Smooth muscle cell (in vitro differentiated cells): ENCODE measurements around the gene TAS2R30. TPM values are rescaled to one million over a fixed set of nuclear protein-coding genes. Genes with fewer than 3 reads are reported as not detected.
A peak's percentile ranks its signal among the peaks of the same experiment; 100 is the strongest.

Source experiments
- DNase-seq: peaks from one replicate; lab custom pipeline; 2025; ENCODE audit not compliant: unreplicated experiment; lab: John Stamatoyannopoulos, UW
- H2AFZ ChIP-seq: fragments of 200-600 bp; sonication (generic); 2 replicates; pipeline ENCODE4 v1.6.0; 2016; ENCODE audit warnings: antibody characterized with exemption, low read depth, mild to moderate bottlenecking
- H3F3A ChIP-seq: fragments of 200-600 bp; sonication (generic); 2 replicates; pipeline ENCODE4 v1.6.0; 2017; ENCODE audit warnings: antibody characterized with exemption, low read depth
- H3K27ac ChIP-seq: fragments of 200-600 bp; sonication (generic); 2 replicates; pipeline ENCODE4 v1.5.1; 2016; ENCODE audit warnings: low read depth, mild to moderate bottlenecking
- H3K27me3 ChIP-seq: fragments of 200-600 bp; sonication (generic); 2 replicates; pipeline ENCODE4 v1.6.1; 2016; ENCODE audit warnings: low read depth, mild to moderate bottlenecking
- H3K36me3 ChIP-seq: fragments of 200-600 bp; sonication (generic); 2 replicates; pipeline ENCODE4 v1.5.1; 2016; ENCODE audit warnings: low read depth
- H3K4me1 ChIP-seq: fragments of 200-600 bp; sonication (generic); 2 replicates; pipeline ENCODE4 v1.5.1; 2016; ENCODE audit warnings: low read depth
- H3K4me2 ChIP-seq: fragments of 200-600 bp; sonication (generic); 2 replicates; pipeline ENCODE4 v1.6.0; 2016; ENCODE audit warnings: mild to moderate bottlenecking
- H3K4me3 ChIP-seq: fragments of 200-600 bp; sonication (generic); 2 replicates; pipeline ENCODE4 v1.5.1; 2016; ENCODE audit warnings: mild to moderate bottlenecking
- H3K79me2 ChIP-seq: fragments of 200-600 bp; sonication (generic); 2 replicates; pipeline ENCODE4 v1.6.0; 2016; ENCODE audit warnings: low read depth, mild to moderate bottlenecking
- H3K9ac ChIP-seq: fragments of 200-600 bp; sonication (generic); 2 replicates; pipeline ENCODE4 v1.6.0; 2016; ENCODE audit warnings: low read depth
- H3K9me3 ChIP-seq: fragments of 200-600 bp; sonication (generic); replicated peaks from 2 replicates; pipeline ENCODE4 v1.5.1; 2016; ENCODE audit warnings: low read depth
- H4K20me1 ChIP-seq: fragments of 200-600 bp; sonication (generic); 2 replicates; pipeline ENCODE4 v1.6.0; 2016; ENCODE audit warnings: low read depth
- CTCF ChIP-seq: fragments of 200-600 bp; sonication (generic); IDR thresholded peaks from 2 replicates; pipeline ENCODE4 v1.5.1; 2017; ENCODE audit warnings: borderline replicate concordance, mild to moderate bottlenecking, antibody characterized with exemption; ENCODE audit not compliant: insufficient read depth, poor library complexity, severe bottlenecking
- WGBS: methylation state at CpG from one replicate; pipeline ENCODE4 v1.1.7; 2016; ENCODE audit warnings: low lambda C conversion rate; 5-methylcytosine and 5-hydroxymethylcytosine counted together
- polyA plus RNA-seq: library from polyadenylated mRNA; unstranded; fragments of >200 nt; fragmentation: Nextera tagmentation; extraction: Ambion mirVana; gene quantifications from 2 replicates; pipeline ENCODE4 v1.2.1, GENCODE V29; 2016
- total RNA-seq: library from RNA; depleted of rRNA; stranded (reverse); fragments of >200 nt; gene quantifications from 2 replicates; pipeline ENCODE4 v1.2.3, GENCODE V29; 2014

Gene TAS2R30
- total and polyA plus RNA-seq, 2 experiments from 2014 or later = 2.2 TPM; not detected in 1

DNA sequence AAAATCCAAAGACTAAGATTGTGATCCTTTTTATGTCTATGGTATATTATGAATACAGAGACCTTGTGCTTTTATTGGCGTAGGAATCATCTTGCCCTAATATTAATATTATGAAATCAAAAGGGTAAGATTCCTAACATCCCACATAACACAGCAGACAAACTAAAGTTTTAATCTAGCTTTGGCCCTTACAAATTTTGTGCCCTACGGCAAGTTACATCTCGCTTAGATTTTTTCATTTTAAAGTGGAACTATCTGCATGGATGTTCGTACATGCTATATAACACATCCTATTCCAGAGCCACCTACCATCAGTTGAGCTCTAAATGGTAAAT, 36.3 kb upstream of the TAS2R30 start:
- H3K79me2 ChIP-seq = peaks cover 83% of the 10 kb centered on the region
- no peak for DNase-seq
- no peak for TF ChIP-seq CTCF
- peaks cover 2% of the 10 kb centered on the region for H3K36me3 ChIP-seq
- peak overlapping the region; percentile 68 for H2AFZ ChIP-seq
- H3K9me3 ChIP-seq = no peaks in the 10 kb centered on the region
- no peaks in the 10 kb centered on the region for H3K27me3 ChIP-seq
- H3K4me3 ChIP-seq = peak overlapping the region; percentile 67
- 7% methylated on average over 4 of the region's 4 CpGs for WGBS
- H3K27ac ChIP-seq = peak overlapping the region; percentile 96
- H3K4me1 ChIP-seq = peaks cover 17% of the 10 kb centered on the region
- peaks cover 35% of the 10 kb centered on the region for H4K20me1 ChIP-seq
- H3F3A ChIP-seq = no peaks in the 10 kb centered on the region
- peak overlapping the region; percentile 95 for H3K9ac ChIP-seq
- peak overlapping the region; percentile 90 for H3K4me2 ChIP-seq

DNA sequence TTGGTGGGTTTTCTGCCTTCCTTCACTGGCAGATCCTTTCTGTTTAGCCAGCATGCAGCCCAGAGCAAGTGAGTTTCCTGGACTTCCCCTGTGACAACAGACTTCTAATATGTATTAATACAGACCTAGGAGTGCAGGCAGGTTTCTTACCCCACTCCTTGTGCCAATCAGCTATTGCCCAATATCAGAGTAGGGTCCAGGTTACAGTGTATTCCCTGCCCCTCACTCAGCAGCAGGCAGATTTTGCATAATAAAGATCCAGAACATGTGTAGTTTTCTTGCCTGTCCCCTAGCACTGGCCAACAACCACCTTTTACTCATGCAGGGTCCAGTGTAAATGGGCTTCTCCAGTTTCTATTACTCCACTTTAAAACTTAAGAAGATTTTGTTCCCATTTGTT, 31.9 kb upstream of the TAS2R30 start:
- H3K27ac ChIP-seq = no peak overlapping the region
- H3K9ac ChIP-seq = no peak overlapping the region
- peaks cover 6% of the 10 kb centered on the region for H3K36me3 ChIP-seq
- H3K4me3 ChIP-seq = no peak overlapping the region
- DNase-seq = no peak
- peaks cover 3% of the 10 kb centered on the region for H3K4me1 ChIP-seq
- H3K27me3 ChIP-seq = no peaks in the 10 kb centered on the region
- peaks cover 95% of the 10 kb centered on the region for H3K79me2 ChIP-seq
- H2AFZ ChIP-seq = no peak overlapping the region
- TF ChIP-seq CTCF = no peak
- no peaks in the 10 kb centered on the region for H3F3A ChIP-seq
- no peaks in the 10 kb centered on the region for H3K9me3 ChIP-seq
- H3K4me2 ChIP-seq = no peak overlapping the region
- H4K20me1 ChIP-seq = peaks cover 73% of the 10 kb centered on the region

DNA sequence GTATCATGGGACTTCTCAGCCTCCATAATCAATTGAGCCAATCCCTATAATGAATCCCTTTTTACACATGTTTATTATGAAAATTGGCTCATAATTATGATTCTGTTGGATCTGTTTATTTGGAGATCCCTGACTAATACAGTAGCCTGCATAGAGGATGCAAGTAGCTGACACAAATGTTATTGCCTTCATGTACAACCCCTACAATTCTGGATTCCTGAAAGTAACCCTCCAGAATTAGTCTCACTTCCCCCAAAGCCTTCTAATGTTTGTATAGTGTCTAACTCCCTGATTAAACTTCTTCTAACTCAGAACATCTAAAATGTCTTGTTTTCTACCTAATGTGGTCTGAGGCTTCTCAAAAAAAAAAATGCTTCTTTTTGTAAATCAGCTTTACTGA, 29.9 kb upstream of the TAS2R30 start:
- TF ChIP-seq CTCF = no peak

GRCh38 chr12:11162502-11162901, 28.1 kb upstream of the TAS2R30 start:
- peaks cover 6% of the 10 kb centered on the region for H3K36me3 ChIP-seq
- H4K20me1 ChIP-seq = peaks cover 93% of the 10 kb centered on the region
- no peak overlapping the region for H3K27ac ChIP-seq
- no peaks in the 10 kb centered on the region for H3K4me1 ChIP-seq
- H3F3A ChIP-seq = no peaks in the 10 kb centered on the region
- no peak overlapping the region for H2AFZ ChIP-seq
- no peak for TF ChIP-seq CTCF
- WGBS = 98% methylated on average over 1 of the region's 1 CpG
- no peak overlapping the region for H3K9ac ChIP-seq
- H3K4me3 ChIP-seq = no peak overlapping the region
- peaks cover 100% of the 10 kb centered on the region for H3K79me2 ChIP-seq
- no peaks in the 10 kb centered on the region for H3K27me3 ChIP-seq
- no peak for DNase-seq
- H3K9me3 ChIP-seq = no peaks in the 10 kb centered on the region
- no peak overlapping the region for H3K4me2 ChIP-seq

More for the DNA sequence above, 29.9 kb upstream of the TAS2R30 start:
- Histone ChIP-seq H3K36me3 (peaks cover 6% of the 10 kb centered on the region), H4K20me1 (peaks cover 88% of the 10 kb centered on the region), H3K4me2 (no peak overlapping the region), H3K4me3 (no peak overlapping the region), H3K79me2 (peaks cover 98% of the 10 kb centered on the region), H3K4me1 (no peaks in the 10 kb centered on the region), H3F3A (no peaks in the 10 kb centered on the region), H2AFZ (no peak overlapping the region), H3K9ac (no peak overlapping the region), H3K27ac (no peak overlapping the region), H3K27me3 (no peaks in the 10 kb centered on the region), H3K9me3 (no peaks in the 10 kb centered on the region)
- no peak for DNase-seq
